HEK293 (cell line): Measurements from ENCODE around the gene LRP1.
A peak's percentile ranks its signal among the peaks of the same experiment; 100 is the strongest.

Experiments
- HOXC10 ChIP-seq: sonication (generic); formaldehyde crosslinking; IDR thresholded peaks from 2 replicates; pipeline ENCODE4 v1.8.1; 2023; ENCODE audit warnings: mild to moderate bottlenecking, missing genetic modification reagents
- HOXD13 ChIP-seq: sonication (generic); formaldehyde crosslinking; IDR thresholded peaks from 2 replicates; pipeline ENCODE4 v1.8.0; 2022; ENCODE audit warnings: missing genetic modification reagents, borderline replicate concordance
- KLF9 ChIP-seq: fragments of 450-650 bp; formaldehyde crosslinking; IDR thresholded peaks from 2 replicates; pipeline ENCODE4 v1.5.1; 2016; ENCODE audit warnings: missing biosample characterization, missing genetic modification characterization, low read depth
- SCRT2 ChIP-seq: fragments of 450-650 bp; formaldehyde crosslinking; IDR thresholded peaks from 2 replicates; pipeline ENCODE4 v1.5.1; 2016; ENCODE audit warnings: missing biosample characterization, missing genetic modification characterization
- ZBTB20 ChIP-seq: fragments of 450-650 bp; formaldehyde crosslinking; IDR thresholded peaks from 2 replicates; pipeline ENCODE4 v1.5.1; 2016; ENCODE audit warnings: missing biosample characterization, missing genetic modification characterization
- ZFP37 ChIP-seq: fragments of 450-650 bp; formaldehyde crosslinking; IDR thresholded peaks from 2 replicates; pipeline ENCODE4 v1.5.1; 2016; ENCODE audit warnings: missing biosample characterization, missing genetic modification characterization
- ZFP41 ChIP-seq: fragments of 450-650 bp; formaldehyde crosslinking; IDR thresholded peaks from 2 replicates; pipeline ENCODE4 v1.5.1; 2016; ENCODE audit warnings: missing biosample characterization, missing genetic modification characterization, borderline replicate concordance
- ZNF426 ChIP-seq: fragments of 450-650 bp; formaldehyde crosslinking; IDR thresholded peaks from 2 replicates; pipeline ENCODE4 v1.5.1; 2017; ENCODE audit warnings: missing biosample characterization, missing genetic modification characterization, mild to moderate bottlenecking, inconsistent platforms, moderate library complexity
- ZNF501 ChIP-seq: fragments of 450-650 bp; formaldehyde crosslinking; IDR thresholded peaks from 2 replicates; pipeline ENCODE4 v1.5.1; 2016; ENCODE audit warnings: missing biosample characterization, missing genetic modification characterization
- ZNF560 ChIP-seq: fragments of 450-650 bp; formaldehyde crosslinking; IDR thresholded peaks from 2 replicates; pipeline ENCODE4 v1.5.1; 2017; ENCODE audit warnings: missing biosample characterization, missing genetic modification characterization, borderline replicate concordance
- ZNF610 ChIP-seq: fragments of 450-650 bp; formaldehyde crosslinking; IDR thresholded peaks from 2 replicates; pipeline ENCODE4 v1.5.1; 2016; ENCODE audit warnings: missing biosample characterization, missing genetic modification characterization, borderline replicate concordance
- ZNF837 ChIP-seq: fragments of 450-650 bp; formaldehyde crosslinking; IDR thresholded peaks from 2 replicates; pipeline ENCODE4 v1.5.1; 2016; ENCODE audit warnings: missing biosample characterization, missing genetic modification characterization
- TF ChIP-seq, protein P1 (sequence below): sonication (generic); formaldehyde crosslinking; IDR thresholded peaks from 2 replicates; pipeline ENCODE4 v1.8.1; 2022; ENCODE audit warnings: mild to moderate bottlenecking, moderate library complexity, missing genetic modification reagents
- TF ChIP-seq, protein P2 (sequence below): fragments of 450-650 bp; formaldehyde crosslinking; IDR thresholded peaks from 2 replicates; pipeline ENCODE4 v1.5.1; 2016; ENCODE audit warnings: missing biosample characterization, missing genetic modification characterization
- TF ChIP-seq, protein P3 (sequence below): fragments of 450-650 bp; formaldehyde crosslinking; IDR thresholded peaks from 2 replicates; pipeline ENCODE4 v1.5.1; 2017; ENCODE audit warnings: missing biosample characterization, mild to moderate bottlenecking, missing genetic modification characterization, moderate library complexity
- TF ChIP-seq, protein P4 (sequence below): fragments of 450-650 bp; formaldehyde crosslinking; IDR thresholded peaks from 2 replicates; pipeline ENCODE4 v1.5.1; 2016; ENCODE audit warnings: missing biosample characterization, missing genetic modification characterization
- TF ChIP-seq, protein P5 (sequence below): fragments of 450-650 bp; formaldehyde crosslinking; conservative IDR thresholded peaks from 2 replicates; pipeline ENCODE4 v1.5.1; 2016; ENCODE audit warnings: low read depth, missing biosample characterization, missing genetic modification characterization
- TF ChIP-seq, protein P6 (sequence below): fragments of 450-650 bp; formaldehyde crosslinking; IDR thresholded peaks from 2 replicates; pipeline ENCODE4 v1.5.1; 2016; ENCODE audit warnings: missing biosample characterization, missing genetic modification characterization
- TF ChIP-seq, protein P7 (sequence below): fragments of 450-650 bp; formaldehyde crosslinking; IDR thresholded peaks from 2 replicates; pipeline ENCODE4 v1.5.1; 2016; ENCODE audit warnings: missing biosample characterization, missing genetic modification characterization
- TF ChIP-seq, protein P8 (sequence below): fragments of 450-650 bp; formaldehyde crosslinking; optimal IDR thresholded peaks from 2 replicates; pipeline ENCODE3; 2016; ENCODE audit warnings: missing biosample characterization, mild to moderate bottlenecking, missing genetic modification characterization

The LRP1 gene

DNA sequence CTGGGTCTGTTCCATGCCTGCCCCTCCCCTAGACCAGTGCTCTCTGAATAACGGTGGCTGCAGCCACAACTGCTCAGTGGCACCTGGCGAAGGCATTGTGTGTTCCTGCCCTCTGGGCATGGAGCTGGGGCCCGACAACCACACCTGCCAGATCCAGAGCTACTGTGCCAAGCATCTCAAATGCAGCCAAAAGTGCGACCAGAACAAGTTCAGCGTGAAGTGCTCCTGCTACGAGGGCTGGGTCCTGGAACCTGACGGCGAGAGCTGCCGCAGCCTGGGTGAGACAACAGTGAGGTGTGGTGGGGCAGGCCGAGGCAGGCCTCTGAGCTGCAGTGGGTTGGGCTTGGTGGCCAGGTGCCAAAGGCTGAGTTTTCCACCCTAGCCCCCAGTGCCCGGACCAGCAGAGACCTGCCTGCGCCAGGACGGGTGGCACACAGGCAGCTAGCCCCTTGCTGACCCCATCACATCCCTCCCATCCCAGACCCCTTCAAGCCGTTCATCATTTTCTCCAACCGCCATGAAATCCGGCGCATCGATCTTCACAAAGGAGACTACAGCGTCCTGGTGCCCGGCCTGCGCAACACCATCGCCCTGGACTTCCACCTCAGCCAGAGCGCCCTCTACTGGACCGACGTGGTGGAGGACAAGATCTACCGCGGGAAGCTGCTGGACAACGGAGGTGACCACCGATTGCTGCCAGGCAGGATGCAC, 47.3 kb downstream of the LRP1 start (continued):
- TF ChIP-seq, protein P1, sequence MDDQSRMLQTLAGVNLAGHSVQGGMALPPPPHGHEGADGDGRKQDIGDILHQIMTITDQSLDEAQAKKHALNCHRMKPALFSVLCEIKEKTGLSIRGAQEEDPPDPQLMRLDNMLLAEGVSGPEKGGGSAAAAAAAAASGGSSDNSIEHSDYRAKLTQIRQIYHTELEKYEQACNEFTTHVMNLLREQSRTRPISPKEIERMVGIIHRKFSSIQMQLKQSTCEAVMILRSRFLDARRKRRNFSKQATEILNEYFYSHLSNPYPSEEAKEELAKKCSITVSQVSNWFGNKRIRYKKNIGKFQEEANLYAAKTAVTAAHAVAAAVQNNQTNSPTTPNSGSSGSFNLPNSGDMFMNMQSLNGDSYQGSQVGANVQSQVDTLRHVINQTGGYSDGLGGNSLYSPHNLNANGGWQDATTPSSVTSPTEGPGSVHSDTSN (CRISPR knock-in tag), result 0 out of 2 replicates have a peak, but pooled peaks have one; percentile 61
- TF ChIP-seq HOXC10 (no peak), SCRT2 (peak; percentile 86), ZNF837 (tag by site-specific recombination) (no peak), HOXD13 (CRISPR knock-in tag) (no peak), ZFP41 (no peak), ZNF560 (no peak), KLF9 (tag by site-specific recombination) (peak; percentile 66; the same call in 1 of the 2 replicates), ZBTB20 (tag by site-specific recombination) (peak; percentile 48; the same call in 1 of the 2 replicates), ZNF501 (peak; percentile 57; the same call in 1 of the 2 replicates), ZFP37 (peak; percentile 82; the same call in 1 of the 2 replicates), ZNF426 (tag by site-specific recombination) (no peak), ZNF610 (tag by site-specific recombination) (0 out of 2 replicates have a peak, but pooled peaks have one; percentile 11)
- TF ChIP-seq, protein P2, sequence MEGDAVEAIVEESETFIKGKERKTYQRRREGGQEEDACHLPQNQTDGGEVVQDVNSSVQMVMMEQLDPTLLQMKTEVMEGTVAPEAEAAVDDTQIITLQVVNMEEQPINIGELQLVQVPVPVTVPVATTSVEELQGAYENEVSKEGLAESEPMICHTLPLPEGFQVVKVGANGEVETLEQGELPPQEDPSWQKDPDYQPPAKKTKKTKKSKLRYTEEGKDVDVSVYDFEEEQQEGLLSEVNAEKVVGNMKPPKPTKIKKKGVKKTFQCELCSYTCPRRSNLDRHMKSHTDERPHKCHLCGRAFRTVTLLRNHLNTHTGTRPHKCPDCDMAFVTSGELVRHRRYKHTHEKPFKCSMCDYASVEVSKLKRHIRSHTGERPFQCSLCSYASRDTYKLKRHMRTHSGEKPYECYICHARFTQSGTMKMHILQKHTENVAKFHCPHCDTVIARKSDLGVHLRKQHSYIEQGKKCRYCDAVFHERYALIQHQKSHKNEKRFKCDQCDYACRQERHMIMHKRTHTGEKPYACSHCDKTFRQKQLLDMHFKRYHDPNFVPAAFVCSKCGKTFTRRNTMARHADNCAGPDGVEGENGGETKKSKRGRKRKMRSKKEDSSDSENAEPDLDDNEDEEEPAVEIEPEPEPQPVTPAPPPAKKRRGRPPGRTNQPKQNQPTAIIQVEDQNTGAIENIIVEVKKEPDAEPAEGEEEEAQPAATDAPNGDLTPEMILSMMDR (tag by site-specific recombination), result peak; percentile 92
- TF ChIP-seq, protein P3, sequence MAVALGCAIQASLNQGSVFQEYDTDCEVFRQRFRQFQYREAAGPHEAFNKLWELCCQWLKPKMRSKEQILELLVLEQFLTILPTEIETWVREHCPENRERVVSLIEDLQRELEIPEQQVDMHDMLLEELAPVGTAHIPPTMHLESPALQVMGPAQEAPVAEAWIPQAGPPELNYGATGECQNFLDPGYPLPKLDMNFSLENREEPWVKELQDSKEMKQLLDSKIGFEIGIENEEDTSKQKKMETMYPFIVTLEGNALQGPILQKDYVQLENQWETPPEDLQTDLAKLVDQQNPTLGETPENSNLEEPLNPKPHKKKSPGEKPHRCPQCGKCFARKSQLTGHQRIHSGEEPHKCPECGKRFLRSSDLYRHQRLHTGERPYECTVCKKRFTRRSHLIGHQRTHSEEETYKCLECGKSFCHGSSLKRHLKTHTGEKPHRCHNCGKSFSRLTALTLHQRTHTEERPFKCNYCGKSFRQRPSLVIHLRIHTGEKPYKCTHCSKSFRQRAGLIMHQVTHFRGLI (tag by site-specific recombination), result peak; percentile 99
- TF ChIP-seq, protein P4, sequence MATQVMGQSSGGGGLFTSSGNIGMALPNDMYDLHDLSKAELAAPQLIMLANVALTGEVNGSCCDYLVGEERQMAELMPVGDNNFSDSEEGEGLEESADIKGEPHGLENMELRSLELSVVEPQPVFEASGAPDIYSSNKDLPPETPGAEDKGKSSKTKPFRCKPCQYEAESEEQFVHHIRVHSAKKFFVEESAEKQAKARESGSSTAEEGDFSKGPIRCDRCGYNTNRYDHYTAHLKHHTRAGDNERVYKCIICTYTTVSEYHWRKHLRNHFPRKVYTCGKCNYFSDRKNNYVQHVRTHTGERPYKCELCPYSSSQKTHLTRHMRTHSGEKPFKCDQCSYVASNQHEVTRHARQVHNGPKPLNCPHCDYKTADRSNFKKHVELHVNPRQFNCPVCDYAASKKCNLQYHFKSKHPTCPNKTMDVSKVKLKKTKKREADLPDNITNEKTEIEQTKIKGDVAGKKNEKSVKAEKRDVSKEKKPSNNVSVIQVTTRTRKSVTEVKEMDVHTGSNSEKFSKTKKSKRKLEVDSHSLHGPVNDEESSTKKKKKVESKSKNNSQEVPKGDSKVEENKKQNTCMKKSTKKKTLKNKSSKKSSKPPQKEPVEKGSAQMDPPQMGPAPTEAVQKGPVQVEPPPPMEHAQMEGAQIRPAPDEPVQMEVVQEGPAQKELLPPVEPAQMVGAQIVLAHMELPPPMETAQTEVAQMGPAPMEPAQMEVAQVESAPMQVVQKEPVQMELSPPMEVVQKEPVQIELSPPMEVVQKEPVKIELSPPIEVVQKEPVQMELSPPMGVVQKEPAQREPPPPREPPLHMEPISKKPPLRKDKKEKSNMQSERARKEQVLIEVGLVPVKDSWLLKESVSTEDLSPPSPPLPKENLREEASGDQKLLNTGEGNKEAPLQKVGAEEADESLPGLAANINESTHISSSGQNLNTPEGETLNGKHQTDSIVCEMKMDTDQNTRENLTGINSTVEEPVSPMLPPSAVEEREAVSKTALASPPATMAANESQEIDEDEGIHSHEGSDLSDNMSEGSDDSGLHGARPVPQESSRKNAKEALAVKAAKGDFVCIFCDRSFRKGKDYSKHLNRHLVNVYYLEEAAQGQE (tag by site-specific recombination), result peak; percentile 57
- TF ChIP-seq, protein P5, sequence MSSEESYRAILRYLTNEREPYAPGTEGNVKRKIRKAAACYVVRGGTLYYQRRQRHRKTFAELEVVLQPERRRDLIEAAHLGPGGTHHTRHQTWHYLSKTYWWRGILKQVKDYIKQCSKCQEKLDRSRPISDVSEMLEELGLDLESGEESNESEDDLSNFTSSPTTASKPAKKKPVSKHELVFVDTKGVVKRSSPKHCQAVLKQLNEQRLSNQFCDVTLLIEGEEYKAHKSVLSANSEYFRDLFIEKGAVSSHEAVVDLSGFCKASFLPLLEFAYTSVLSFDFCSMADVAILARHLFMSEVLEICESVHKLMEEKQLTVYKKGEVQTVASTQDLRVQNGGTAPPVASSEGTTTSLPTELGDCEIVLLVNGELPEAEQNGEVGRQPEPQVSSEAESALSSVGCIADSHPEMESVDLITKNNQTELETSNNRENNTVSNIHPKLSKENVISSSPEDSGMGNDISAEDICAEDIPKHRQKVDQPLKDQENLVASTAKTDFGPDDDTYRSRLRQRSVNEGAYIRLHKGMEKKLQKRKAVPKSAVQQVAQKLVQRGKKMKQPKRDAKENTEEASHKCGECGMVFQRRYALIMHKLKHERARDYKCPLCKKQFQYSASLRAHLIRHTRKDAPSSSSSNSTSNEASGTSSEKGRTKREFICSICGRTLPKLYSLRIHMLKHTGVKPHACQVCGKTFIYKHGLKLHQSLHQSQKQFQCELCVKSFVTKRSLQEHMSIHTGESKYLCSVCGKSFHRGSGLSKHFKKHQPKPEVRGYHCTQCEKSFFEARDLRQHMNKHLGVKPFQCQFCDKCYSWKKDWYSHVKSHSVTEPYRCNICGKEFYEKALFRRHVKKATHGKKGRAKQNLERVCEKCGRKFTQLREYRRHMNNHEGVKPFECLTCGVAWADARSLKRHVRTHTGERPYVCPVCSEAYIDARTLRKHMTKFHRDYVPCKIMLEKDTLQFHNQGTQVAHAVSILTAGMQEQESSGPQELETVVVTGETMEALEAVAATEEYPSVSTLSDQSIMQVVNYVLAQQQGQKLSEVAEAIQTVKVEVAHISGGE (tag by site-specific recombination), result peak; percentile 30; the same call in 1 of the 2 replicates
- TF ChIP-seq, protein P6, sequence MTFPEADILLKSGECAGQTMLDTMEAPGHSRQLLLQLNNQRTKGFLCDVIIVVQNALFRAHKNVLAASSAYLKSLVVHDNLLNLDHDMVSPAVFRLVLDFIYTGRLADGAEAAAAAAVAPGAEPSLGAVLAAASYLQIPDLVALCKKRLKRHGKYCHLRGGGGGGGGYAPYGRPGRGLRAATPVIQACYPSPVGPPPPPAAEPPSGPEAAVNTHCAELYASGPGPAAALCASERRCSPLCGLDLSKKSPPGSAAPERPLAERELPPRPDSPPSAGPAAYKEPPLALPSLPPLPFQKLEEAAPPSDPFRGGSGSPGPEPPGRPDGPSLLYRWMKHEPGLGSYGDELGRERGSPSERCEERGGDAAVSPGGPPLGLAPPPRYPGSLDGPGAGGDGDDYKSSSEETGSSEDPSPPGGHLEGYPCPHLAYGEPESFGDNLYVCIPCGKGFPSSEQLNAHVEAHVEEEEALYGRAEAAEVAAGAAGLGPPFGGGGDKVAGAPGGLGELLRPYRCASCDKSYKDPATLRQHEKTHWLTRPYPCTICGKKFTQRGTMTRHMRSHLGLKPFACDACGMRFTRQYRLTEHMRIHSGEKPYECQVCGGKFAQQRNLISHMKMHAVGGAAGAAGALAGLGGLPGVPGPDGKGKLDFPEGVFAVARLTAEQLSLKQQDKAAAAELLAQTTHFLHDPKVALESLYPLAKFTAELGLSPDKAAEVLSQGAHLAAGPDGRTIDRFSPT, result peak; percentile 80
- TF ChIP-seq, protein P7, sequence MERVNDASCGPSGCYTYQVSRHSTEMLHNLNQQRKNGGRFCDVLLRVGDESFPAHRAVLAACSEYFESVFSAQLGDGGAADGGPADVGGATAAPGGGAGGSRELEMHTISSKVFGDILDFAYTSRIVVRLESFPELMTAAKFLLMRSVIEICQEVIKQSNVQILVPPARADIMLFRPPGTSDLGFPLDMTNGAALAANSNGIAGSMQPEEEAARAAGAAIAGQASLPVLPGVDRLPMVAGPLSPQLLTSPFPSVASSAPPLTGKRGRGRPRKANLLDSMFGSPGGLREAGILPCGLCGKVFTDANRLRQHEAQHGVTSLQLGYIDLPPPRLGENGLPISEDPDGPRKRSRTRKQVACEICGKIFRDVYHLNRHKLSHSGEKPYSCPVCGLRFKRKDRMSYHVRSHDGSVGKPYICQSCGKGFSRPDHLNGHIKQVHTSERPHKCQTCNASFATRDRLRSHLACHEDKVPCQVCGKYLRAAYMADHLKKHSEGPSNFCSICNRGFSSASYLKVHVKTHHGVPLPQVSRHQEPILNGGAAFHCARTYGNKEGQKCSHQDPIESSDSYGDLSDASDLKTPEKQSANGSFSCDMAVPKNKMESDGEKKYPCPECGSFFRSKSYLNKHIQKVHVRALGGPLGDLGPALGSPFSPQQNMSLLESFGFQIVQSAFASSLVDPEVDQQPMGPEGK, result peak; percentile 83
- TF ChIP-seq, protein P8, sequence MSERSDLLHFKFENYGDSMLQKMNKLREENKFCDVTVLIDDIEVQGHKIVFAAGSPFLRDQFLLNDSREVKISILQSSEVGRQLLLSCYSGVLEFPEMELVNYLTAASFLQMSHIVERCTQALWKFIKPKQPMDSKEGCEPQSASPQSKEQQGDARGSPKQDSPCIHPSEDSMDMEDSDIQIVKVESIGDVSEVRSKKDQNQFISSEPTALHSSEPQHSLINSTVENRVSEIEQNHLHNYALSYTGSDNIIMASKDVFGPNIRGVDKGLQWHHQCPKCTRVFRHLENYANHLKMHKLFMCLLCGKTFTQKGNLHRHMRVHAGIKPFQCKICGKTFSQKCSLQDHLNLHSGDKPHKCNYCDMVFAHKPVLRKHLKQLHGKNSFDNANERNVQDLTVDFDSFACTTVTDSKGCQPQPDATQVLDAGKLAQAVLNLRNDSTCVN (tag by site-specific recombination), result peak; percentile 38
